Activated CD4-positive, CD25-positive, alpha-beta regulatory T cell treated with anti-CD3 and anti-CD28 coated beads, Interleukin-2, amount 50 U/mL, for 16 hours (primary cell): ENCODE measurements around the gene PPP1R14C.
"Not testable (repeated sequence)": the region's sequence is repeated elsewhere in the genome, so short reads cannot be mapped to it uniquely, and the experiment has no call there.

Experiments
- DNase-seq: peaks from one replicate; pipeline ENCODE4 v3.0.0-alpha.2; 2020; ENCODE audit warnings: low read depth, low spot score

PPP1R14C gene

GRCh38 chr6:150214310-150214709, 71.5 kb downstream of the PPP1R14C start:
- DNase-seq = no peak

GRCh38 chr6:150220634-150221551, 78.0 kb downstream of the PPP1R14C start:
- no peak for DNase-seq

- no peak for DNase-seq
Observed at GRCh38 chr6:150224820-150225219, 82.0 kb downstream of the PPP1R14C start.

- DNase-seq = no peak
Observed at GRCh38 chr6:150227281-150227680, 84.4 kb downstream of the PPP1R14C start.

GRCh38 chr6:150228072-150228733, 85.4 kb downstream of the PPP1R14C start:
- DNase-seq = no peak

GRCh38 chr6:150229436-150230163, 86.8 kb downstream of the PPP1R14C start:
- DNase-seq = no peak

- DNase-seq = no peak
Observed at GRCh38 chr6:150230164-150230561, 87.3 kb downstream of the PPP1R14C start.

- DNase-seq = no peak
Observed at GRCh38 chr6:150230832-150231524, 88.1 kb downstream of the PPP1R14C start.

- no peak for DNase-seq
Observed at GRCh38 chr6:150231525-150231850, 88.6 kb downstream of the PPP1R14C start.

GRCh38 chr6:150233843-150234269, 91.0 kb downstream of the PPP1R14C start:
- no peak for DNase-seq

- no peak for DNase-seq
Observed at GRCh38 chr6:150235218-150235617, 92.4 kb downstream of the PPP1R14C start.

GRCh38 chr6:150236114-150236513, 93.3 kb downstream of the PPP1R14C start:
- DNase-seq = no peak

GRCh38 chr6:150236544-150236943, 93.7 kb downstream of the PPP1R14C start:
- DNase-seq = no peak

GRCh38 chr6:150237626-150238025, 94.8 kb downstream of the PPP1R14C start:
- DNase-seq = no peak

- no peak for DNase-seq
Observed at GRCh38 chr6:150238336-150238741, 95.5 kb downstream of the PPP1R14C start.

GRCh38 chr6:150238846-150239407, 96.1 kb downstream of the PPP1R14C start:
- DNase-seq = no peak

GRCh38 chr6:150241756-150242155, 98.9 kb downstream of the PPP1R14C start:
- DNase-seq = not testable (repeated sequence)

GRCh38 chr6:150243620-150244314, 100.9 kb downstream of the PPP1R14C start:
- no peak for DNase-seq

GRCh38 chr6:150245148-150245935, 102.5 kb downstream of the PPP1R14C start:
- no peak for DNase-seq

- DNase-seq = no peak
Observed at GRCh38 chr6:150247803-150248202, 105.0 kb downstream of the PPP1R14C start.
